Brain microvascular endothelial cell (primary cell): Measurements from ENCODE around the gene KRT23.

Experiments
- DNase-seq: peaks from one replicate; pipeline ENCODE4 v3.0.0-alpha.2; 2020
- H3K27ac ChIP-seq: fragments of 250-450 bp; sonication (Bioruptor Pico); 2 replicates; pipeline ENCODE4 v1.5.1; 2020; ENCODE audit warnings: mild to moderate bottlenecking, moderate library complexity
- H3K27me3 ChIP-seq: fragments of 250-450 bp; sonication (Bioruptor Pico); replicated peaks from 2 replicates; pipeline ENCODE4 v1.5.1; 2020; ENCODE audit warnings: mild to moderate bottlenecking
- H3K36me3 ChIP-seq: fragments of 250-450 bp; sonication (Bioruptor Pico); replicated peaks from 2 replicates; pipeline ENCODE4 v1.5.1; 2020; ENCODE audit warnings: mild to moderate bottlenecking
- H3K4me3 ChIP-seq: 2 replicates; pipeline ENCODE4 v1.5.1; 2011; ENCODE audit warnings: low read depth, mild to moderate bottlenecking, control low read depth, low read length, moderate library complexity
- in situ Hi-C: cut with HindIII; loops from 2 replicates; pipeline ENCODE4 v1.10.0; 2017; ENCODE audit warnings: low sequenced_read_pairs, low pct_ligation_motif_present
- TF ChIP-seq, protein P1 (sequence below): IDR thresholded peaks from 2 replicates; pipeline ENCODE4 v1.5.1; 2011; ENCODE audit warnings: low read depth, mild to moderate bottlenecking, moderate library complexity, low read length, control low read depth, inconsistent platforms; ENCODE audit errors: missing control alignments

KRT23 gene

GRCh38 chr17:40900809-40901356, 36.6 kb downstream of the KRT23 start:
- DNase-seq = no peak

DNA sequence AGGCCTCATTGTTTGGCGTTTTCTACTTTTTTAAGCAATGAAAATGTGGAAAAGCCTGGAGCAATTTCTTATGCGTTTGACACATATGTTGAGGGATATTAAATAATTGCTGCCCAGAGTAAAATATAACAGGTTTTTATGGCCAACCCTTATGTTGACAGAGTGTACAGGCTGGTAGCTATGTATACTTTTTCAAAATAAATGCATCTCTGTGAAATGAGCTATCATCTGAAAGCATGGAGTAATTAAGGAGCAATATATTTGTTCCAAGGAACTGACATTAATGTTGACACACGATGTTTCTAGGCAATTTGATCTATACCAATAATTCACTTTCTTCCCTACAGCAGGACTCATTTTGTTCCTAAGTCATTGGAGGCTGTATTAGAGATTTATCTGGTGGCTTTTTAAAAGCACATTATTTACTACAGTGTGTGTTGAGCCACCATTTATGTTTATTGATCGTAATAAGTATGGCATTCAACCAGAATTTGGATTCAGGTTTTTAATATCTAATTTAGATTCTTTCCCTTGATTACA, 40.5 kb downstream of the KRT23 start:
- no peak overlapping the region for H3K27ac ChIP-seq
- H3K4me3 ChIP-seq = no peak overlapping the region
- in situ Hi-C loops = no loop called here
- no peak for DNase-seq
- no peaks in the 10 kb centered on the region for H3K27me3 ChIP-seq
- TF ChIP-seq, protein P1, sequence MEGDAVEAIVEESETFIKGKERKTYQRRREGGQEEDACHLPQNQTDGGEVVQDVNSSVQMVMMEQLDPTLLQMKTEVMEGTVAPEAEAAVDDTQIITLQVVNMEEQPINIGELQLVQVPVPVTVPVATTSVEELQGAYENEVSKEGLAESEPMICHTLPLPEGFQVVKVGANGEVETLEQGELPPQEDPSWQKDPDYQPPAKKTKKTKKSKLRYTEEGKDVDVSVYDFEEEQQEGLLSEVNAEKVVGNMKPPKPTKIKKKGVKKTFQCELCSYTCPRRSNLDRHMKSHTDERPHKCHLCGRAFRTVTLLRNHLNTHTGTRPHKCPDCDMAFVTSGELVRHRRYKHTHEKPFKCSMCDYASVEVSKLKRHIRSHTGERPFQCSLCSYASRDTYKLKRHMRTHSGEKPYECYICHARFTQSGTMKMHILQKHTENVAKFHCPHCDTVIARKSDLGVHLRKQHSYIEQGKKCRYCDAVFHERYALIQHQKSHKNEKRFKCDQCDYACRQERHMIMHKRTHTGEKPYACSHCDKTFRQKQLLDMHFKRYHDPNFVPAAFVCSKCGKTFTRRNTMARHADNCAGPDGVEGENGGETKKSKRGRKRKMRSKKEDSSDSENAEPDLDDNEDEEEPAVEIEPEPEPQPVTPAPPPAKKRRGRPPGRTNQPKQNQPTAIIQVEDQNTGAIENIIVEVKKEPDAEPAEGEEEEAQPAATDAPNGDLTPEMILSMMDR = no peak
- no peaks in the 10 kb centered on the region for H3K36me3 ChIP-seq

More at GRCh38 chr17:40900809-40901356, 36.6 kb downstream of the KRT23 start:
- Histone ChIP-seq H3K27me3 (no peaks in the 10 kb centered on the region), H3K27ac (no peak overlapping the region), H3K4me3 (no peak overlapping the region), H3K36me3 (no peaks in the 10 kb centered on the region)
- in situ Hi-C loops = no loop called here
- TF ChIP-seq, protein P1 = no peak

- no peak overlapping the region for H3K27ac ChIP-seq
- no peaks in the 10 kb centered on the region for H3K27me3 ChIP-seq
- TF ChIP-seq, protein P1 = no peak
- no peaks in the 10 kb centered on the region for H3K36me3 ChIP-seq
- in situ Hi-C loops = no loop called here
- H3K4me3 ChIP-seq = no peak overlapping the region
- no peak for DNase-seq
Measured at GRCh38 chr17:40895106-40895730, 42.2 kb downstream of the KRT23 start.

GRCh38 chr17:40888196-40888720, 49.2 kb downstream of the KRT23 start:
- no peaks in the 10 kb centered on the region for H3K27me3 ChIP-seq
- no peak for DNase-seq
- H3K27ac ChIP-seq = no peak overlapping the region
- no peak overlapping the region for H3K4me3 ChIP-seq
- in situ Hi-C loops = no loop called here
- no peaks in the 10 kb centered on the region for H3K36me3 ChIP-seq
- TF ChIP-seq, protein P1 = no peak

- H3K27ac ChIP-seq = no peak overlapping the region
- no peaks in the 10 kb centered on the region for H3K36me3 ChIP-seq
- peak; percentile 13 for DNase-seq
- H3K4me3 ChIP-seq = no peak overlapping the region
- in situ Hi-C loops = no loop called here
- TF ChIP-seq, protein P1 = no peak
- no peaks in the 10 kb centered on the region for H3K27me3 ChIP-seq
Measured at GRCh38 chr17:40886090-40886489, 51.4 kb downstream of the KRT23 start.
